K562 (cell line): ENCODE data around the gene STAMBPL1. TPM values are rescaled to one million over a fixed set of nuclear protein-coding genes. Genes with fewer than 3 reads are reported as not detected.

Experiments
- ATAC-seq: fragments of 200-7000 bp; cut with Tn5 transposase; 3 replicates; pipeline ENCODE4 v1.9.1; 2020; ENCODE audit warnings: moderate library complexity
- BruUV-seq: library from RNA; stranded (reverse); fragments of 400-500 nt; replicated peaks from 2 replicates; lab custom pipeline; 2021; lab: Mats Ljungman, UMichigan
- CTCF ChIA-PET: fragments of 300-600 bp; formaldehyde crosslinking; extraction: SDS; loops from one replicate; lab custom pipeline; 2021; ENCODE audit warnings: low intra/inter-chr PET ratio; lab: Yijun Ruan, JAX
- POLR2A ChIA-PET: fragments of 300-600, 350-650 bp; sonication (Branson Sonifier 250); formaldehyde crosslinking; extraction: SDS; loops from one replicate; lab custom pipeline; 2021; ENCODE audit warnings: antibody characterized with exemption, inconsistent platforms; lab: Yijun Ruan, JAX
- DNase-seq, 4 experiments: peaks; one replicate each; pipeline versions ENCODE4 v3.0.0 to v3.0.0-alpha.2; 2011 to 2018; ENCODE audit warnings: low spot score in 3 of 4, mixed read lengths in 3 of 4; ENCODE audit errors: extremely low read depth in 1 of 4
- FAIRE-seq: peaks from 2 replicates; lab custom pipeline; 2011; peaks lifted over from hg19 to GRCh38; lab: Jason Lieb, UNC
- H2AFZ ChIP-seq: 2 replicates; pipeline ENCODE4 v1.6.0; 2011; ENCODE audit warnings: low read depth, low read length, control low read depth, inconsistent platforms
- H3K27ac ChIP-seq: fragments of 200-600 bp; 3 replicates; pipeline ENCODE4 v1.8.0; 2011; ENCODE audit warnings: low read depth, mild to moderate bottlenecking, control low read depth, inconsistent platforms, low read length, moderate library complexity, mixed read lengths; ENCODE audit errors: extremely low read depth
- H3K27me3 ChIP-seq, 2 experiments: fragments of 300-600 bp in 1 of 2; 2 replicates in 1 of 2; 3 replicates in 1 of 2; pipeline versions ENCODE4 v1.6.0 to v1.8.0; 2011; ENCODE audit warnings: inconsistent platforms in 2 of 2, low read length in 2 of 2, mild to moderate bottlenecking in 1 of 2, mixed read lengths in 1 of 2, moderate library complexity in 1 of 2; ENCODE audit not compliant: control insufficient read depth in 2 of 2, insufficient read depth in 2 of 2
- H3K36me3 ChIP-seq: fragments of 300-600 bp; 3 replicates; pipeline ENCODE4 v1.8.0; 2011; ENCODE audit warnings: mild to moderate bottlenecking, low read length, inconsistent platforms; ENCODE audit not compliant: control insufficient read depth, insufficient read depth
- H3K4me1 ChIP-seq, 2 experiments: fragments of 200-600 bp in 1 of 2; replicated peaks in 1 of 2; 2 replicates in 1 of 2; 3 replicates in 1 of 2; pipeline versions ENCODE4 v1.5.1 to v1.8.0; 2011; ENCODE audit warnings: inconsistent platforms in 2 of 2, low read length in 2 of 2, mild to moderate bottlenecking in 1 of 2, mixed read lengths in 1 of 2, moderate library complexity in 1 of 2; ENCODE audit not compliant: control insufficient read depth in 2 of 2, insufficient read depth in 2 of 2
- H3K4me2 ChIP-seq: 2 replicates; pipeline ENCODE4 v1.6.1; 2011; ENCODE audit warnings: low read length, control low read depth, inconsistent platforms, mixed read lengths; ENCODE audit not compliant: insufficient read depth
- H3K4me3 ChIP-seq: fragments of 200-600 bp; sonication (generic), shearing (Covaris generic); 2 replicates; pipeline ENCODE4 v1.5.1; 2016; ENCODE audit warnings: control low read depth, inconsistent platforms
- H3K79me2 ChIP-seq: fragments of 200-600 bp; 3 replicates; pipeline ENCODE4 v1.8.0; 2011; ENCODE audit warnings: low read length, inconsistent platforms; ENCODE audit not compliant: control insufficient read depth, insufficient read depth
- H3K9ac ChIP-seq, 2 experiments: 2 replicates each; pipeline versions ENCODE4 v1.6.0 to v1.6.1; 2011; ENCODE audit warnings: low read depth in 2 of 2, low read length in 2 of 2, control low read depth in 1 of 2, inconsistent platforms in 1 of 2, mild to moderate bottlenecking in 1 of 2, mixed read lengths in 1 of 2; ENCODE audit not compliant: insufficient read depth in 1 of 2
- H3K9me1 ChIP-seq: one replicate; pipeline ENCODE4 v1.6.0; 2011; ENCODE audit warnings: inconsistent platforms, mild to moderate bottlenecking, low read length, moderate library complexity; ENCODE audit not compliant: control insufficient read depth, insufficient read depth
- H3K9me3 ChIP-seq: replicated peaks from 2 replicates; pipeline ENCODE4 v1.5.1; 2011; ENCODE audit warnings: low read depth, low read length, inconsistent platforms; ENCODE audit not compliant: control insufficient read depth, insufficient read depth
- H4K20me1 ChIP-seq: replicated peaks from 2 replicates; pipeline ENCODE4 v1.6.1; 2011; ENCODE audit warnings: low read length, inconsistent platforms, mixed read lengths; ENCODE audit not compliant: control insufficient read depth, insufficient read depth
- CBFB ChIP-seq: sonication (generic); formaldehyde crosslinking; IDR thresholded peaks from 2 replicates; pipeline ENCODE4 v1.4.0; 2020; ENCODE audit warnings: mild to moderate bottlenecking, missing genetic modification reagents
- CREB3 ChIP-seq: fragments of 450-650 bp; conservative IDR thresholded peaks from 2 replicates; pipeline ENCODE4 v1.6.1; 2016; ENCODE audit warnings: missing genetic modification characterization, low read depth, mild to moderate bottlenecking, missing compliant biosample characterization, moderate library complexity
- CREBBP ChIP-seq: IDR thresholded peaks from one replicate; pipeline ENCODE4 v1.6.1; 2012; ENCODE audit warnings: low read depth, mild to moderate bottlenecking, control low read depth, inconsistent platforms, low read length
- HINFP ChIP-seq: fragments of 450-650 bp; conservative IDR thresholded peaks from 2 replicates; pipeline ENCODE4 v1.6.1; 2016; ENCODE audit warnings: missing genetic modification characterization, low read depth, mild to moderate bottlenecking, control low read depth, missing compliant biosample characterization
- HLTF ChIP-seq: fragments of 450-650 bp; IDR thresholded peaks from 2 replicates; pipeline ENCODE4 v1.6.1; 2016
- KLF6 ChIP-seq: fragments of 250-450 bp; sonication (Bioruptor Pico); IDR thresholded peaks from 2 replicates; pipeline ENCODE4 v1.4.0; 2020; ENCODE audit warnings: mild to moderate bottlenecking, moderate library complexity, borderline replicate concordance
- LARP7 ChIP-seq: fragments of 450-650 bp; IDR thresholded peaks from 2 replicates; pipeline ENCODE4 v1.6.1; 2016
- MLX ChIP-seq, 2 experiments: fragments of 450-650 bp in 1 of 2; sonication (generic) in 1 of 2; formaldehyde crosslinking; conservative IDR thresholded peaks; 2 replicates each; pipeline versions ENCODE4 v1.4.0 to v1.8.1; 2020 to 2022; ENCODE audit warnings: mild to moderate bottlenecking in 1 of 2, missing genetic modification reagents in 1 of 2
- NRF1 ChIP-seq, 2 experiments: fragments of 450-650 bp; IDR thresholded peaks in 1 of 2; conservative IDR thresholded peaks in 1 of 2; 2 replicates each; pipeline ENCODE4 v1.6.1; 2014; ENCODE audit warnings: mild to moderate bottlenecking in 2 of 2
- POLR3G ChIP-seq: IDR thresholded peaks from 2 replicates; pipeline ENCODE4 v1.6.1; 2011; ENCODE audit not compliant: insufficient read length, insufficient replicate concordance; ENCODE audit errors: extremely low read depth
- RFX5 ChIP-seq: IDR thresholded peaks from 2 replicates; pipeline ENCODE4 v1.6.1; 2011; ENCODE audit warnings: low read depth, mild to moderate bottlenecking, improper control_type of control experiment, low read length
- TSC22D4 ChIP-seq: fragments of 450-650 bp; IDR thresholded peaks from 2 replicates; pipeline ENCODE4 v1.6.1; 2016; ENCODE audit warnings: missing genetic modification characterization, missing biosample characterization, control low read depth
- ZKSCAN1 ChIP-seq: fragments of 150-350 bp; IDR thresholded peaks from 2 replicates; pipeline ENCODE4 v1.6.1; 2016; ENCODE audit warnings: low read depth, low read length
- ZNF134 ChIP-seq: fragments of 250-450 bp; sonication (Bioruptor Pico); conservative IDR thresholded peaks from 2 replicates; pipeline ENCODE4 v1.4.0; 2020
- ZNF143 ChIP-seq: sonication (generic); formaldehyde crosslinking; IDR thresholded peaks from 2 replicates; pipeline ENCODE4 v1.9.0; 2022; ENCODE audit warnings: mild to moderate bottlenecking, missing genetic modification reagents
- ZNF316 ChIP-seq: fragments of 450-650 bp; IDR thresholded peaks from 2 replicates; pipeline ENCODE4 v1.6.1; 2016
- ZNF57 ChIP-seq: fragments of 450-650 bp; formaldehyde crosslinking; IDR thresholded peaks from 2 replicates; pipeline ENCODE4 v1.4.0; 2020; ENCODE audit warnings: mild to moderate bottlenecking, moderate library complexity
- ZSCAN32 ChIP-seq: fragments of 450-650 bp; formaldehyde crosslinking; IDR thresholded peaks from 2 replicates; pipeline ENCODE4 v1.4.0; 2020; ENCODE audit warnings: mild to moderate bottlenecking, moderate library complexity
- WGBS: fragments of 100-300 bp; shearing (Covaris generic); methylation state at CpG from one replicate; pipeline ENCODE4 v1.1.6; 2016; ENCODE audit warnings: low coverage, mixed read lengths; ENCODE audit not compliant: insufficient coverage; ENCODE audit errors: missing lambda C conversion rate; 5-methylcytosine and 5-hydroxymethylcytosine counted together
- in situ Hi-C: fragments of 300-500 bp; cut with MboI; formaldehyde crosslinking; loops from 4 replicates; pipeline ENCODE4 v1.15.0; 2018; ENCODE audit warnings: inconsistent platforms, mixed read lengths
- intact Hi-C: fragments of 100-400 bp; cut with micrococcal nuclease; formaldehyde crosslinking; loops from 2 replicates; pipeline ENCODE4 v1.14.2; 2022
- polyA plus RNA-seq, 8 experiments: library from polyadenylated mRNA; depleted of rRNA in 4 of 8; stranded (reverse) in 5 of 8; unstranded in 3 of 8; fragments of >200 nt; fragmentation: Nextera tagmentation in 2 of 8; fragmentation: Illumina TruSeq in 1 of 8; extraction: Ambion mirVana in 2 of 8; extraction: Trizol in 1 of 8; gene quantifications; 2 replicates each; pipeline versions ENCODE4 v1.2.1 to v1.2.3, GENCODE V29; 2011 to 2014; ENCODE audit warnings: inconsistent platforms in 1 of 8, missing spikeins in 1 of 8
- total RNA-seq, 7 experiments: library from RNA; depleted of rRNA in 6 of 7; stranded (reverse); fragments of >200 nt in 6 of 7; fragmentation: Illumina TruSeq in 2 of 7; extraction: Trizol in 2 of 7; gene quantifications; 2 replicates each; pipeline versions ENCODE4 v1.2.1 to v1.2.3, GENCODE V29; 2011 to 2021; ENCODE audit warnings: low replicate concordance in 1 of 7

STAMBPL1 gene
- total and polyA plus RNA-seq, 9 of the 15 experiments (the other 6 are each of a cell fraction or from before 2014, with no cell fraction given), result 0.09 TPM; not detected in 8

GRCh38 chr10:88957381-88957780 lies 77.3 kb downstream of the STAMBPL1 start (continued):
- TF ChIP-seq MLX (CRISPR knock-in tag; conservative IDR thresholded peaks at IDR 0.05) (no peak), ZSCAN32 (CRISPR knock-in tag) (no peak), ZKSCAN1 (no peak), ZNF316 (no peak), NRF1 (conservative IDR thresholded peaks at IDR 0.05 in 1 of 2, IDR thresholded peaks at IDR 0.05 in 1 of 2) (no peak), RFX5 (no peak), CREB3 (tag) (no peak)
- TF ChIP-seq, all 486 proteins: peak for 0

GRCh38 chr10:88958721-88959120 lies 78.7 kb downstream of the STAMBPL1 start:
- BruUV-seq, result no TSS peak
- Histone ChIP-seq H3K27me3 (no peaks in the 10 kb centered on the region), H3K4me2 (no peak overlapping the region), H3K36me3 (no peaks in the 10 kb centered on the region), H2AFZ (no peak overlapping the region), H4K20me1 (no peaks in the 10 kb centered on the region), H3K79me2 (no peaks in the 10 kb centered on the region), H3K4me1 (no peaks in the 10 kb centered on the region), H3K9ac (no peak overlapping the region), H3K27ac (no peak overlapping the region), H3K4me3 (no peak overlapping the region), H3K9me1 (no peaks in the 10 kb centered on the region), H3K9me3 (no peaks in the 10 kb centered on the region)
- ATAC-seq, result no peak
- no peak for DNase-seq
- CTCF ChIA-PET, result no interaction called here
- FAIRE-seq, result no peak
- POLR2A ChIA-PET, result no interaction called here
- intact Hi-C loops, result no loop called here
- WGBS, result 1% methylated on average over 6 of the region's 6 CpGs
- in situ Hi-C loops, result no loop called here
- no peak for TF ChIP-seq KLF6 (CRISPR knock-in tag)
- no peak for TF ChIP-seq CREBBP
- no peak for TF ChIP-seq POLR3G
- TF ChIP-seq ZNF143 (CRISPR knock-in tag), result no peak
- no peak for TF ChIP-seq ZNF134
- no peak for TF ChIP-seq TSC22D4 (tag)
- TF ChIP-seq HINFP (tag), result no peak
- TF ChIP-seq LARP7, result no peak
- TF ChIP-seq ZNF57 (CRISPR knock-in tag), result no peak
- TF ChIP-seq HLTF, result no peak
- no peak for TF ChIP-seq CBFB
